ENCODE results near the gene PTMA. TPM values are rescaled to one million over a fixed set of nuclear protein-coding genes. Genes with fewer than 3 reads are reported as not detected.

The PTMA gene
- total and polyA plus RNA-seq, 2 of the 4 experiments (the other 2 are of a cell fraction), result 380 to 742 TPM

GRCh38 chr2:231682603-231683291 is 25.6 kb upstream of the PTMA start:
- H3K27me3 ChIP-seq (ENCODE audit: control insufficient read depth, insufficient read depth, low read length), result no peaks in the 10 kb centered on the region
- H2BK120ac ChIP-seq (ENCODE audit: low read depth, low read length), result no peak overlapping the region
- H3K14ac ChIP-seq (replicated peaks; ENCODE audit: low read depth, low read length), result no peak overlapping the region
- no peak overlapping the region; a peak in 1 of 4 replicates for H4K8ac ChIP-seq (ENCODE audit: low read depth in 2 of 2, low read length in 2 of 2)
- H3K27ac ChIP-seq (ENCODE audit: insufficient read depth, low read length), result no peak overlapping the region
- H2AK5ac ChIP-seq (ENCODE audit: low read depth, low read length), result peak overlapping the region; percentile 11; the same call in 1 of the 2 replicates
- DNase-seq (no peak), ATAC-seq (ENCODE audit: low read depth) (no peak)
- no peak overlapping the region for H4K91ac ChIP-seq (ENCODE audit: insufficient read depth, low read depth, low read length)
- POLR2A ChIA-PET (ENCODE audit: unreplicated experiment), result no interaction called here
- dilution Hi-C loops (cut with HindIII; ENCODE audit: low sequenced_read_pairs, unreplicated experiment), result no loop called here
- H3K79me1 ChIP-seq (ENCODE audit: low read depth in 1 of 2, low read length in 2 of 2), result peaks cover 2 to 16% of the 10 kb centered on the region in 2 experiments; a peak in 3 of 4 replicates
- H2BK20ac ChIP-seq (ENCODE audit: low read depth, low read length), result no peak overlapping the region
- no peak overlapping the region for H3K18ac ChIP-seq (ENCODE audit: low read depth, low read length)
- no peaks in the 10 kb centered on the region for H3K9me3 ChIP-seq (ENCODE audit: control insufficient read depth, insufficient read depth, low read length)
- H3K4ac ChIP-seq (ENCODE audit: low read depth, low read length), result 0 out of 2 replicates have a peak overlapping the region, but pooled peaks have one; percentile 9
- H3K36me3 ChIP-seq (ENCODE audit: control insufficient read depth, insufficient read depth, low read length), result no peaks in the 10 kb centered on the region
- no peak overlapping the region for H3K56ac ChIP-seq (ENCODE audit: extremely low read depth, insufficient read depth, low read length)
- no peak overlapping the region for H3K4me3 ChIP-seq (ENCODE audit: insufficient read depth, low read depth, low read length)
- no peak overlapping the region for H4K5ac ChIP-seq (ENCODE audit: low read depth, low read length)
- BruUV-seq (replicated peaks), result no TSS peak
- WGBS, 2 experiments (ENCODE audit: extremely low coverage in 2 of 2, insufficient read length in 1 of 2), result 87% methylated on average over 5 of the region's 11 CpGs; no CpG with 5 or more reads in 1 of the 2 experiments
- TF ChIP-seq RAD21 (IDR thresholded peaks at IDR 0.05; ENCODE audit: low read length) (no peak), BHLHE40 (IDR thresholded peaks at IDR 0.05; ENCODE audit: low read depth, low read length) (no peak), CEBPB (IDR thresholded peaks at IDR 0.05; ENCODE audit: low read depth, low read length) (no peak)
- H2BK15ac ChIP-seq (ENCODE audit: low read depth, low read length), result no peak overlapping the region
- H2AK9ac ChIP-seq (replicated peaks; ENCODE audit: low read depth, low read length, poor library complexity), result no peak overlapping the region
- CTCF ChIA-PET, result no interaction called here
- intact Hi-C loops (cut with micrococcal nuclease), result no loop called here
- no peak overlapping the region for H3K23ac ChIP-seq (ENCODE audit: low read depth, low read length)
- no peak overlapping the region for H3K9ac ChIP-seq (ENCODE audit: low read depth, low read length)
- no peaks in the 10 kb centered on the region for H4K20me1 ChIP-seq (ENCODE audit: insufficient read depth, low read length)
- H3K4me1 ChIP-seq (ENCODE audit: control insufficient read depth, insufficient read depth, low read length), result peaks cover 5% of the 10 kb centered on the region
- H3K9me1 ChIP-seq (ENCODE audit: insufficient read depth, low read length), result no peaks in the 10 kb centered on the region
- H2AFZ ChIP-seq (replicated peaks; ENCODE audit: low read length, poor library complexity), result peak overlapping the region; percentile 61
- in situ Hi-C loops (cut with MboI; ENCODE audit: low sequenced_read_pairs), result no loop called here
- no peak overlapping the region for H3K4me2 ChIP-seq (ENCODE audit: low read depth, low read length)
- no peak overlapping the region for H2BK5ac ChIP-seq (ENCODE audit: low read depth, low read length, poor library complexity, severe bottlenecking)

Measured in IMR-90 (cell line).